Ishikawa (cell line): ENCODE measurements around the gene SNED1.

Source experiments
- CEBPB ChIP-seq: IDR thresholded peaks from 2 replicates; pipeline ENCODE4 v1.6.1; 2012
- CREB1 ChIP-seq: IDR thresholded peaks from 2 replicates; pipeline ENCODE4 v1.6.1; 2012; ENCODE audit warnings: low read depth
- EGR1 ChIP-seq: IDR thresholded peaks from 2 replicates; pipeline ENCODE4 v1.6.1; 2012
- EP300 ChIP-seq: IDR thresholded peaks from 2 replicates; pipeline ENCODE4 v1.6.1; 2012; ENCODE audit warnings: borderline replicate concordance
- FOXM1 ChIP-seq: IDR thresholded peaks from 2 replicates; pipeline ENCODE4 v1.6.1; 2012; ENCODE audit warnings: low read depth, borderline replicate concordance
- MAX ChIP-seq: IDR thresholded peaks from 2 replicates; pipeline ENCODE4 v1.6.1; 2012
- NFIC ChIP-seq: IDR thresholded peaks from 2 replicates; pipeline ENCODE4 v1.6.1; 2012
- RAD21 ChIP-seq: IDR thresholded peaks from 2 replicates; pipeline ENCODE4 v1.6.1; 2012; ENCODE audit warnings: low read depth
- REST ChIP-seq: IDR thresholded peaks from 2 replicates; pipeline ENCODE4 v1.6.1; 2012; ENCODE audit warnings: low read depth, mild to moderate bottlenecking
- TAF1 ChIP-seq: IDR thresholded peaks from 2 replicates; pipeline ENCODE4 v1.6.1; 2012; ENCODE audit warnings: low read depth, mild to moderate bottlenecking
- TCF12 ChIP-seq: IDR thresholded peaks from 2 replicates; pipeline ENCODE4 v1.6.1; 2012; ENCODE audit warnings: low read depth
- TEAD4 ChIP-seq: IDR thresholded peaks from 2 replicates; pipeline ENCODE4 v1.6.1; 2012
- USF1 ChIP-seq: IDR thresholded peaks from 2 replicates; pipeline ENCODE4 v1.6.1; 2012
- YY1 ChIP-seq: IDR thresholded peaks from 2 replicates; pipeline ENCODE4 v1.6.1; 2012; ENCODE audit warnings: low read depth
- ZBTB7A ChIP-seq: IDR thresholded peaks from 2 replicates; pipeline ENCODE4 v1.6.1; 2012; ENCODE audit warnings: low read depth

Gene SNED1

GRCh38 chr2:241128266-241128665 lies 129.8 kb downstream of the SNED1 start:
- TF ChIP-seq CEBPB (no peak), EGR1 (no peak), ZBTB7A (no peak), TEAD4 (no peak), CREB1 (no peak)

- TF ChIP-seq EP300 (no peak), NFIC (no peak), ZBTB7A (no peak)
Measured at GRCh38 chr2:241129086-241129871, 130.9 kb downstream of the SNED1 start.

GRCh38 chr2:241130316-241130715 lies 131.9 kb downstream of the SNED1 start:
- no peak for TF ChIP-seq REST
- no peak for TF ChIP-seq RAD21
- TF ChIP-seq TEAD4: no peak
- no peak for TF ChIP-seq FOXM1
- TF ChIP-seq CREB1: no peak
- no peak for TF ChIP-seq ZBTB7A
- no peak for TF ChIP-seq NFIC
- no peak for TF ChIP-seq CEBPB
- no peak for TF ChIP-seq EGR1
- no peak for TF ChIP-seq TCF12
- no peak for TF ChIP-seq YY1

- TF ChIP-seq CEBPB (no peak), EP300 (no peak), MAX (no peak), ZBTB7A (no peak), EGR1 (no peak), CREB1 (no peak), TCF12 (no peak)
Measured at GRCh38 chr2:241131531-241131930, 133.1 kb downstream of the SNED1 start.

- no peak for TF ChIP-seq CEBPB
- TF ChIP-seq TEAD4: no peak
- TF ChIP-seq YY1: no peak
- no peak for TF ChIP-seq TCF12
- no peak for TF ChIP-seq CREB1
- no peak for TF ChIP-seq FOXM1
- no peak for TF ChIP-seq EGR1
Measured at GRCh38 chr2:241132538-241133435, 134.4 kb downstream of the SNED1 start.

GRCh38 chr2:241133436-241133820 lies 135.0 kb downstream of the SNED1 start:
- TF ChIP-seq TEAD4 (no peak), NFIC (no peak), USF1 (no peak)

- TF ChIP-seq NFIC: no peak
- TF ChIP-seq TAF1: no peak
- TF ChIP-seq EGR1: no peak
- no peak for TF ChIP-seq RAD21
- no peak for TF ChIP-seq ZBTB7A
Measured at GRCh38 chr2:241134711-241135110, 136.3 kb downstream of the SNED1 start.

GRCh38 chr2:241135737-241136136 lies 137.3 kb downstream of the SNED1 start:
- TF ChIP-seq FOXM1 (no peak), RAD21 (no peak), EP300 (no peak), TEAD4 (no peak), YY1 (no peak), USF1 (no peak), REST (no peak), CREB1 (no peak), TAF1 (no peak), MAX (no peak), NFIC (no peak), TCF12 (no peak), EGR1 (no peak), ZBTB7A (no peak), CEBPB (no peak)
